HL-60 (cell line): ENCODE measurements around the gene STARD10.

Source experiments
- CTCF ChIP-seq: IDR thresholded peaks from one replicate; pipeline ENCODE4 v1.5.1; 2011; ENCODE audit warnings: low read length, control low read depth, inconsistent platforms; ENCODE audit not compliant: insufficient read depth
- GABPA ChIP-seq: IDR thresholded peaks from 2 replicates; pipeline ENCODE4 v1.6.1; 2012; ENCODE audit warnings: low read depth
- SPI1 ChIP-seq: IDR thresholded peaks from 2 replicates; pipeline ENCODE4 v1.6.1; 2012; ENCODE audit warnings: low read depth, mild to moderate bottlenecking, borderline replicate concordance

GRCh38 chr11:72704783-72705265 lies 89.0 kb downstream of the STARD10 start:
- no peak for TF ChIP-seq CTCF
- no peak for TF ChIP-seq GABPA
- TF ChIP-seq SPI1, result no peak
